HepG2 (cell line): ENCODE data around the gene DCAF8. TPM values are rescaled to one million over a fixed set of nuclear protein-coding genes. Genes with fewer than 3 reads are reported as not detected.

Experiments used
- CBX5 ChIP-seq: sonication (generic); formaldehyde crosslinking; IDR thresholded peaks from 2 replicates; pipeline ENCODE4 v1.4.0; 2020; ENCODE audit warnings: missing genetic modification reagents, borderline replicate concordance
- CHD2 ChIP-seq: IDR thresholded peaks from 2 replicates; pipeline ENCODE4 v1.6.1; 2011; ENCODE audit warnings: low read depth, low read length, improper control_type of control experiment
- FOXC1 ChIP-seq: sonication (generic); formaldehyde crosslinking; IDR thresholded peaks from 2 replicates; pipeline ENCODE4 v1.8.0; 2022; ENCODE audit warnings: mild to moderate bottlenecking, missing genetic modification reagents, borderline replicate concordance
- NFATC3 ChIP-seq: sonication (generic); formaldehyde crosslinking; IDR thresholded peaks from 2 replicates; pipeline ENCODE4 v1.5.1; 2020; ENCODE audit warnings: mild to moderate bottlenecking, missing genetic modification reagents
- NFIC ChIP-seq: IDR thresholded peaks from 2 replicates; pipeline ENCODE4 v1.6.1; 2012; ENCODE audit warnings: mild to moderate bottlenecking, low read length, inconsistent platforms
- SATB2 ChIP-seq: sonication (generic); formaldehyde crosslinking; IDR thresholded peaks from 2 replicates; pipeline ENCODE4 v1.5.0; 2020; ENCODE audit warnings: missing genetic modification reagents
- SRF ChIP-seq: IDR thresholded peaks from 2 replicates; pipeline ENCODE4 v1.6.1; 2011; ENCODE audit warnings: mild to moderate bottlenecking, low read depth, low read length, moderate library complexity
- STAT5B ChIP-seq: sonication (generic); formaldehyde crosslinking; IDR thresholded peaks from 2 replicates; pipeline ENCODE4 v1.4.0; 2020; ENCODE audit warnings: missing genetic modification reagents
- XBP1 ChIP-seq: sonication (generic); formaldehyde crosslinking; IDR thresholded peaks from 2 replicates; pipeline ENCODE4 v1.5.0; 2020; ENCODE audit warnings: missing genetic modification reagents
- ZBTB20 ChIP-seq: sonication (generic); formaldehyde crosslinking; IDR thresholded peaks from 2 replicates; pipeline ENCODE4 v1.8.1; 2023; ENCODE audit warnings: missing genetic modification reagents, low read depth, mild to moderate bottlenecking, borderline replicate concordance
- ZBTB38 ChIP-seq: sonication (generic); formaldehyde crosslinking; IDR thresholded peaks from 2 replicates; pipeline ENCODE4 v1.5.1; 2020; ENCODE audit warnings: mild to moderate bottlenecking, missing genetic modification reagents
- ZBTB49 ChIP-seq: sonication (generic); formaldehyde crosslinking; IDR thresholded peaks from 2 replicates; pipeline ENCODE4 v1.4.0; 2020; ENCODE audit warnings: missing genetic modification reagents, borderline replicate concordance
- ZNF552 ChIP-seq: sonication (generic); formaldehyde crosslinking; IDR thresholded peaks from 2 replicates; pipeline ENCODE4 v1.9.0; 2022; ENCODE audit warnings: missing genetic modification reagents, mild to moderate bottlenecking, borderline replicate concordance
- ZNF614 ChIP-seq: IDR thresholded peaks from 2 replicates; pipeline ENCODE4 v1.6.1; 2018; ENCODE audit warnings: missing biosample characterization, missing genetic modification reagents, inconsistent platforms, borderline replicate concordance
- ZNF672 ChIP-seq: sonication (generic); formaldehyde crosslinking; IDR thresholded peaks from 2 replicates; pipeline ENCODE4 v1.8.1; 2022; ENCODE audit warnings: missing genetic modification reagents
- polyA plus RNA-seq, 8 experiments: library from polyadenylated mRNA; depleted of rRNA in 3 of 8; stranded (reverse) in 7 of 8; unstranded in 1 of 8; fragments of >200 nt; fragmentation: Illumina TruSeq in 4 of 8; extraction: Trizol in 4 of 8; gene quantifications; 2 replicates each; pipeline versions ENCODE4 v1.2.1 to v1.2.3, GENCODE V29; 2011 to 2016; ENCODE audit warnings: low read depth in 4 of 8, missing spikeins in 1 of 8, mixed read lengths in 1 of 8; ENCODE audit not compliant: insufficient read depth in 1 of 8
- total RNA-seq, 5 experiments: library from RNA; depleted of rRNA; stranded (reverse); fragments of >200 nt; fragmentation: Illumina TruSeq; extraction: Trizol; gene quantifications; 2 replicates each; pipeline ENCODE4 v1.2.3, GENCODE V29; 2016; ENCODE audit warnings: low read depth in 1 of 5
- TF ChIP-seq, protein P1 (sequence below): sonication (generic); formaldehyde crosslinking; IDR thresholded peaks from 2 replicates; pipeline ENCODE4 v1.5.1; 2020; ENCODE audit warnings: mild to moderate bottlenecking, missing genetic modification reagents, moderate library complexity
- TF ChIP-seq, protein P2 (sequence below): sonication (generic); IDR thresholded peaks from 2 replicates; pipeline ENCODE4 v1.6.1; 2016; ENCODE audit warnings: low read depth, borderline replicate concordance

The DCAF8 gene
- total and polyA plus RNA-seq, 2 of the 13 experiments (the other 11 are each of a cell fraction or from before 2014, with no cell fraction given) = 73.4 to 79.8 TPM

DNA sequence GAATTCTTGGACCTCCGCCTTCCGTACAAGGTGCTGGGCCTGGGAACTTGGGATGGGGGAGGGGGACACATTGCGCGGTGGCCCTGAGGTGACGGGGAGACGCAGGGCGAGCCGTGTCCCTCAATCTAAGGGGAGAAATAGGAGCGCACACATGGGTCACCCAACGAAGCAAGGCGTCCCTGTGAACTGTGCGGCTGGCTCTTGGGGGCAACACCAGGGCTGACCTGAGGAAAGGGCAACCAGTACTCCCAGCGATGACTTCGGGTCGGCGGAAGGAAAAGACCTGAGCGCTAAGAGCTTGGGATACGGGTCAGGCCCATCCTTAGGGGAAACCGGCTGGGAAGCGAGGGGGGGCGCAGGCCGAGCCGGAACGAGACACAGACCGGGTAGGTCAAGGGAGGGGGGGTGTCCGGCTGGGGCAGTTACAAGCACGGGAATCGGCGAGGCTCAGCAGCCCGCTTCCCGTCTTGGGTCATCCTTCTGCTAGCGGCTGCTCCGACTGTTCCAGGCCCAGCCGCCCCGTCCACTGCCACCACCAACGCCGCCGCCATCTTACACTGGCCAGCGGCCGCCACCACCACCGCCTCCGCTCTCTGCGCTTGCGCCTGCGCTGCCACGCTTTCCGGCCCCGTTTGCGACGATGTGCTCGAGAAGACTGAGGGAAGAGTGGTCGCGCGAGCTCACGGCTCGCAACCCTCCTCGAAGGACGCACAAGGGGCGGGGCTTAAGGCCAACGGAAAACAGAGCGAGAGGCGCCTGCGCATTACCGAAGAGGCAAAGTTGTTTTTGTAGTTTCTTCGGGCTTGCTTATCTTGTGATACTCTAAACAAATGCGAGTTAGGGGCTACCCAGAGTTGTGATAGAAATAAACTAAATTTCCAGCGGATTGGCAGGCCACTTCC is at the start of gene DCAF8 (continued):
- TF ChIP-seq ZBTB49 (CRISPR knock-in tag) = no peak
- TF ChIP-seq CBX5 (CRISPR knock-in tag) = peak; percentile 61; the same call in 1 of the 2 replicates
- 0 out of 2 replicates have a peak, but pooled peaks have one; percentile 19 for TF ChIP-seq STAT5B (CRISPR knock-in tag)
- TF ChIP-seq XBP1 = no peak
- no peak for TF ChIP-seq NFIC
- TF ChIP-seq NFATC3 = no peak
- peak; percentile 81 for TF ChIP-seq CHD2
- TF ChIP-seq, protein P1, sequence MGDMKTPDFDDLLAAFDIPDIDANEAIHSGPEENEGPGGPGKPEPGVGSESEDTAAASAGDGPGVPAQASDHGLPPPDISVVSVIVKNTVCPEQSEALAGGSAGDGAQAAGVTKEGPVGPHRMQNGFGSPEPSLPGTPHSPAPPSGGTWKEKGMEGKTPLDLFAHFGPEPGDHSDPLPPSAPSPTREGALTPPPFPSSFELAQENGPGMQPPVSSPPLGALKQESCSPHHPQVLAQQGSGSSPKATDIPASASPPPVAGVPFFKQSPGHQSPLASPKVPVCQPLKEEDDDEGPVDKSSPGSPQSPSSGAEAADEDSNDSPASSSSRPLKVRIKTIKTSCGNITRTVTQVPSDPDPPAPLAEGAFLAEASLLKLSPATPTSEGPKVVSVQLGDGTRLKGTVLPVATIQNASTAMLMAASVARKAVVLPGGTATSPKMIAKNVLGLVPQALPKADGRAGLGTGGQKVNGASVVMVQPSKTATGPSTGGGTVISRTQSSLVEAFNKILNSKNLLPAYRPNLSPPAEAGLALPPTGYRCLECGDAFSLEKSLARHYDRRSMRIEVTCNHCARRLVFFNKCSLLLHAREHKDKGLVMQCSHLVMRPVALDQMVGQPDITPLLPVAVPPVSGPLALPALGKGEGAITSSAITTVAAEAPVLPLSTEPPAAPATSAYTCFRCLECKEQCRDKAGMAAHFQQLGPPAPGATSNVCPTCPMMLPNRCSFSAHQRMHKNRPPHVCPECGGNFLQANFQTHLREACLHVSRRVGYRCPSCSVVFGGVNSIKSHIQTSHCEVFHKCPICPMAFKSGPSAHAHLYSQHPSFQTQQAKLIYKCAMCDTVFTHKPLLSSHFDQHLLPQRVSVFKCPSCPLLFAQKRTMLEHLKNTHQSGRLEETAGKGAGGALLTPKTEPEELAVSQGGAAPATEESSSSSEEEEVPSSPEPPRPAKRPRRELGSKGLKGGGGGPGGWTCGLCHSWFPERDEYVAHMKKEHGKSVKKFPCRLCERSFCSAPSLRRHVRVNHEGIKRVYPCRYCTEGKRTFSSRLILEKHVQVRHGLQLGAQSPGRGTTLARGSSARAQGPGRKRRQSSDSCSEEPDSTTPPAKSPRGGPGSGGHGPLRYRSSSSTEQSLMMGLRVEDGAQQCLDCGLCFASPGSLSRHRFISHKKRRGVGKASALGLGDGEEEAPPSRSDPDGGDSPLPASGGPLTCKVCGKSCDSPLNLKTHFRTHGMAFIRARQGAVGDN (CRISPR knock-in tag) = peak; percentile 89
- TF ChIP-seq, protein P2, sequence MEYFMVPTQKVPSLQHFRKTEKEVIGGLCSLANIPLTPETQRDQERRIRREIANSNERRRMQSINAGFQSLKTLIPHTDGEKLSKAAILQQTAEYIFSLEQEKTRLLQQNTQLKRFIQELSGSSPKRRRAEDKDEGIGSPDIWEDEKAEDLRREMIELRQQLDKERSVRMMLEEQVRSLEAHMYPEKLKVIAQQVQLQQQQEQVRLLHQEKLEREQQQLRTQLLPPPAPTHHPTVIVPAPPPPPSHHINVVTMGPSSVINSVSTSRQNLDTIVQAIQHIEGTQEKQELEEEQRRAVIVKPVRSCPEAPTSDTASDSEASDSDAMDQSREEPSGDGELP = no peak
- no peak for TF ChIP-seq SRF
- no peak for TF ChIP-seq SATB2 (CRISPR knock-in tag)
- TF ChIP-seq ZBTB20 (CRISPR knock-in tag) = no peak
- TF ChIP-seq FOXC1 = peak; percentile 97
- peak; percentile 69; the same call in 1 of the 2 replicates for TF ChIP-seq ZNF552 (CRISPR knock-in tag)
- peak; percentile 80 for TF ChIP-seq ZBTB38 (CRISPR knock-in tag)
- no peak; the same call in 1 of the 2 replicates for TF ChIP-seq ZNF614 (CRISPR knock-in tag)
- TF ChIP-seq ZNF672 (CRISPR knock-in tag) = no peak
